Left ventricle myocardium inferior (tissue), 1 donor: ENCODE results near the gene STN1. TPM values are rescaled to one million over a fixed set of nuclear protein-coding genes. Genes with fewer than 3 reads are reported as not detected.

Source experiments
- DNase-seq: peaks from one replicate; pipeline ENCODE4 v3.0.0-alpha.2; 2020
- H3K27ac ChIP-seq: fragments of 200-600 bp; replicated peaks from 2 replicates; pipeline ENCODE4 v1.8.0; 2021
- H3K27me3 ChIP-seq: fragments of 200-600 bp; 2 replicates; pipeline ENCODE4 v1.8.0; 2021; ENCODE audit warnings: low read depth
- H3K36me3 ChIP-seq: fragments of 200-600 bp; 2 replicates; pipeline ENCODE4 v1.8.0; 2021
- H3K4me1 ChIP-seq: fragments of 200-600 bp; 2 replicates; pipeline ENCODE4 v1.8.0; 2021
- H3K4me3 ChIP-seq: fragments of 200-600 bp; 2 replicates; pipeline ENCODE4 v1.8.0; 2021; ENCODE audit warnings: mild to moderate bottlenecking, moderate library complexity
- H3K9me3 ChIP-seq: fragments of 200-600 bp; replicated peaks from 2 replicates; pipeline ENCODE4 v1.8.0; 2021
- CTCF ChIP-seq: fragments of 200-600 bp; IDR thresholded peaks from 2 replicates; pipeline ENCODE4 v1.8.0; 2021; ENCODE audit warnings: antibody characterized with exemption, mild to moderate bottlenecking, borderline replicate concordance
- intact Hi-C: fragments of 100-400 bp; cut with micrococcal nuclease; formaldehyde crosslinking; loops from one replicate; pipeline ENCODE4 v1.11.0; 2022
- total RNA-seq: library from RNA; stranded (reverse); fragmentation: NEBNext Ultra II Directional; extraction: Animal tissue kit (Norgen Biotek cat#: 25700); gene quantifications from one replicate; pipeline ENCODE4 v1.2.1, GENCODE V29; 2021
- donor health status: DM: no; HTN: yes; CAD: no; lungs with severe emphysema.

Gene STN1
- total RNA-seq, 1 donor from 2014 or later, result 30.7 TPM

- intact Hi-C loops, result no loop called here
- peaks cover 93% of the 10 kb centered on the region for H3K4me1 ChIP-seq
- H3K4me3 ChIP-seq, result peak overlapping the region; percentile 15
- no peak for TF ChIP-seq CTCF
- no peaks in the 10 kb centered on the region for H3K36me3 ChIP-seq
- DNase-seq, result no peak
- no peaks in the 10 kb centered on the region for H3K27me3 ChIP-seq
- H3K9me3 ChIP-seq, result no peaks in the 10 kb centered on the region
- peak overlapping the region; percentile 89 for H3K27ac ChIP-seq
These were observed 77.3 kb downstream of the STN1 start for GRCh38 chr10:103840740-103841070.

GRCh38 chr10:103839872-103840739, 77.9 kb downstream of the STN1 start:
- H3K4me3 ChIP-seq, result peak overlapping the region; percentile 39
- peak overlapping the region; percentile 89 for H3K27ac ChIP-seq
- intact Hi-C loops, result no loop called here
- peaks cover 93% of the 10 kb centered on the region for H3K4me1 ChIP-seq
- H3K27me3 ChIP-seq, result no peaks in the 10 kb centered on the region
- DNase-seq, result peak; percentile 79
- TF ChIP-seq CTCF, result no peak
- no peaks in the 10 kb centered on the region for H3K36me3 ChIP-seq
- H3K9me3 ChIP-seq, result no peaks in the 10 kb centered on the region

- Histone ChIP-seq H3K27ac (peak overlapping the region; percentile 89), H3K4me1 (peaks cover 94% of the 10 kb centered on the region), H3K36me3 (no peaks in the 10 kb centered on the region), H3K4me3 (peak overlapping the region; percentile 39), H3K27me3 (no peaks in the 10 kb centered on the region), H3K9me3 (no peaks in the 10 kb centered on the region)
- intact Hi-C loops, result no loop called here
- no peak for TF ChIP-seq CTCF
- no peak for DNase-seq
These were observed 78.5 kb downstream of the STN1 start for GRCh38 chr10:103839519-103839871.

- Histone ChIP-seq H3K4me1 (peaks cover 94% of the 10 kb centered on the region), H3K9me3 (no peaks in the 10 kb centered on the region), H3K27ac (peak overlapping the region; percentile 89), H3K36me3 (no peaks in the 10 kb centered on the region), H3K4me3 (peak overlapping the region; percentile 39), H3K27me3 (no peaks in the 10 kb centered on the region)
- intact Hi-C loops, result no loop called here
- DNase-seq, result no peak
- no peak for TF ChIP-seq CTCF
These were observed 79.0 kb downstream of the STN1 start for GRCh38 chr10:103838862-103839518.

GRCh38 chr10:103838070-103838395, 80.0 kb downstream of the STN1 start:
- Histone ChIP-seq H3K36me3 (no peaks in the 10 kb centered on the region), H3K9me3 (peaks cover under 1% of the 10 kb centered on the region), H3K4me1 (peaks cover 94% of the 10 kb centered on the region), H3K4me3 (no peak overlapping the region), H3K27ac (peak overlapping the region; percentile 89), H3K27me3 (no peaks in the 10 kb centered on the region)
- intact Hi-C loops, result no loop called here
- no peak for TF ChIP-seq CTCF
- DNase-seq, result no peak
